DND-41 (cell line): ENCODE results near the gene MAML3.

Experiments used
- CTCF ChIP-seq: IDR thresholded peaks from 2 replicates; pipeline ENCODE4 v1.5.1; 2012; ENCODE audit warnings: borderline replicate concordance, low read length, moderate library complexity, mild to moderate bottlenecking; ENCODE audit not compliant: poor library complexity, severe bottlenecking; ENCODE audit errors: extremely low read depth
- EZH2 ChIP-seq: IDR thresholded peaks from 3 replicates; pipeline ENCODE4 v1.6.1; 2012; ENCODE audit warnings: borderline replicate concordance, low read depth, mild to moderate bottlenecking, moderate library complexity, low read length, inconsistent platforms; ENCODE audit not compliant: severe bottlenecking

DNA sequence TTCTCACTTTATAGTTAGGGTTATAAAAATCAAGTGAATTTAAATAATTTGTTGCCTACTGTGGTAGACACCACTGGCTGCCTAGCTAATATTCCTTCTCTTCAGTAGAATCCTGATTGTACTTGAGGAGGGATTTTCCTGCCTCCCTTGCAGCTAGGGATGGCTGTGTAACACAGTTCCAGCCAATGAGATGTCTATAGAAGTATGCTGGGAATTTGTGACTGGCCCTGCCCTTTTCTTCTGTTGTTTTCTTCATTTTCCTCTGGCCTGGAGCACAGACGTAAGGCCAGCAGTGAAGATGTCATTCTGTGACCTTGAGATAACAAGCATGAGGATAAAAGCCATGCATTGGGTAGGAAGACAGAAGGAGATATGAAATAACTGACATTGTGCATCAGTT lies 343.3 kb downstream of the MAML3 start:
- no peak for TF ChIP-seq CTCF
- TF ChIP-seq EZH2, result no peak
